Measurements from ENCODE around the gene NRN1.
A peak's percentile ranks its signal among the peaks of the same experiment; 100 is the strongest.
"Not testable (repeated sequence)": the region's sequence is repeated elsewhere in the genome, so short reads cannot be mapped to it uniquely, and the experiment has no call there.

NRN1 gene

GRCh38 chr6:6033858-6034257, 27.1 kb upstream of the NRN1 start:
- Mint-ChIP-seq H3K36me3 (ENCODE audit: low read depth) (no peaks in the 10 kb centered on the region), H3K4me1 (no peaks in the 10 kb centered on the region), H3K4me3 (no peak overlapping the region), H3K27me3 (ENCODE audit: low read depth, poor library complexity) (peaks cover 24% of the 10 kb centered on the region), H3K27ac (no peak overlapping the region), H3K9me3 (no peaks in the 10 kb centered on the region)
- DNase-seq: no peak
- TF ChIP-seq, protein P1, sequence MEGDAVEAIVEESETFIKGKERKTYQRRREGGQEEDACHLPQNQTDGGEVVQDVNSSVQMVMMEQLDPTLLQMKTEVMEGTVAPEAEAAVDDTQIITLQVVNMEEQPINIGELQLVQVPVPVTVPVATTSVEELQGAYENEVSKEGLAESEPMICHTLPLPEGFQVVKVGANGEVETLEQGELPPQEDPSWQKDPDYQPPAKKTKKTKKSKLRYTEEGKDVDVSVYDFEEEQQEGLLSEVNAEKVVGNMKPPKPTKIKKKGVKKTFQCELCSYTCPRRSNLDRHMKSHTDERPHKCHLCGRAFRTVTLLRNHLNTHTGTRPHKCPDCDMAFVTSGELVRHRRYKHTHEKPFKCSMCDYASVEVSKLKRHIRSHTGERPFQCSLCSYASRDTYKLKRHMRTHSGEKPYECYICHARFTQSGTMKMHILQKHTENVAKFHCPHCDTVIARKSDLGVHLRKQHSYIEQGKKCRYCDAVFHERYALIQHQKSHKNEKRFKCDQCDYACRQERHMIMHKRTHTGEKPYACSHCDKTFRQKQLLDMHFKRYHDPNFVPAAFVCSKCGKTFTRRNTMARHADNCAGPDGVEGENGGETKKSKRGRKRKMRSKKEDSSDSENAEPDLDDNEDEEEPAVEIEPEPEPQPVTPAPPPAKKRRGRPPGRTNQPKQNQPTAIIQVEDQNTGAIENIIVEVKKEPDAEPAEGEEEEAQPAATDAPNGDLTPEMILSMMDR (IDR thresholded peaks at IDR 0.05): no peak

DNA sequence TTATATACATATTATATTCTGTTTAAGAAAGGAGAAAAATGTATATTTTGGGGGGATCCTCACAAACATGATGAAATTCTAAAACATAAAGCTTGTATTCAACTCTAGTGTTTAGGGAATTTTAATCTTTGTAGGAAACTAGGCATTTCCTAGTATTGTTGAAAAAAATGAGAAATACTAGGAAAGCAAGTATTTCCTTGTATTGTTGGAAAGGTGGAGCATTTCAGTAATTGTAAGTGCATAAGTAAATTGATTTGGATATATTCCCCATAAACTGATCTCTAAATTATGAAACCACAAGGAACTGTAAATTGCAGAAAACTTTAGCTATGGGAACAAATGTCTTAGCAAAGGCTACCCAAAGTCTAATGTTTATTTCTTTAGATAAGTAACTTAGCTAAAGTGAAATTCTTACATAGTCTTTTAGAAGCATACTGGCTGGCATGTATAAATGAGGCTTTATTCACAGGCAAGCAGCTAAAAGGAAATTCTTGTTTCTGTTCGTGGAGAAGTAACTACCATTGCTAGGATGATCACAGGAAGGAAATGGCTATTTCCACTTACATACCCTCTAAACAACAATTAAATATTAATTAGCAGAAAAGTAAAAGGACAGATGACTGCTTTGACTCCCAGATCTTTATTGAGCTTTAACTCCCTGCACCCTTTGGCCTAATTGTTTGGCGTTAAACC, 19.9 kb upstream of the NRN1 start:
- Mint-ChIP-seq H3K4me1 (no peaks in the 10 kb centered on the region), H3K9me3 (no peaks in the 10 kb centered on the region), H3K4me3 (no peak overlapping the region), H3K27me3 (ENCODE audit: low read depth, poor library complexity) (peaks cover 29% of the 10 kb centered on the region), H3K36me3 (ENCODE audit: low read depth) (no peaks in the 10 kb centered on the region), H3K27ac (no peak overlapping the region)
- TF ChIP-seq, protein P1 (IDR thresholded peaks at IDR 0.05): no peak
- DNase-seq: no peak

DNA sequence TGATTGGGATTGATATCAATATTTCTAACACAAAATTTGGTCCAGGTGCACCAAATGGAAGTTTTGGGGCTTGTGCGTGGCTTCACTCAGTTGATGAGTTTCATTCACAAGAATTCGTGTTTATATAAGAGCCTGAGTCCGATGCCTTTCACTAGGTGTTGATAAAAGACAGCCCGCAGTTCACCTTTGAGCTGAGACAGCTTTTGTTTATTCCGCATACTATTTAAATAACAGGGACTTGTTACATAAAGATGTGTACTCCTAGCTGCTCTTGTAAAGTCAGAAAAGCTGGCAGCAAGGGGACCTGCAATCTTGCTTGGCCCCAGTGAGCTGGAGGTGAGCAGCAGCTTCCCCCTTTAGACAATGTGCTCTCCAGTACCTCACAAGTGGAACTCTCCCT, 19.0 kb upstream of the NRN1 start:
- Mint-ChIP-seq H3K27ac (no peak overlapping the region), H3K4me1 (no peaks in the 10 kb centered on the region), H3K36me3 (ENCODE audit: low read depth) (no peaks in the 10 kb centered on the region), H3K4me3 (no peak overlapping the region), H3K9me3 (no peaks in the 10 kb centered on the region), H3K27me3 (ENCODE audit: low read depth, poor library complexity) (peaks cover 30% of the 10 kb centered on the region)
- DNase-seq: no peak
- TF ChIP-seq, protein P1 (IDR thresholded peaks at IDR 0.05): no peak

- Mint-ChIP-seq H3K27me3 (ENCODE audit: low read depth, poor library complexity) (peaks cover 30% of the 10 kb centered on the region), H3K4me1 (no peaks in the 10 kb centered on the region), H3K36me3 (ENCODE audit: low read depth) (no peaks in the 10 kb centered on the region), H3K4me3 (no peak overlapping the region), H3K27ac (no peak overlapping the region), H3K9me3 (no peaks in the 10 kb centered on the region)
- DNase-seq: no peak
- TF ChIP-seq, protein P1 (IDR thresholded peaks at IDR 0.05): no peak
These were observed 17.5 kb upstream of the NRN1 start for GRCh38 chr6:6024220-6024619.

DNA sequence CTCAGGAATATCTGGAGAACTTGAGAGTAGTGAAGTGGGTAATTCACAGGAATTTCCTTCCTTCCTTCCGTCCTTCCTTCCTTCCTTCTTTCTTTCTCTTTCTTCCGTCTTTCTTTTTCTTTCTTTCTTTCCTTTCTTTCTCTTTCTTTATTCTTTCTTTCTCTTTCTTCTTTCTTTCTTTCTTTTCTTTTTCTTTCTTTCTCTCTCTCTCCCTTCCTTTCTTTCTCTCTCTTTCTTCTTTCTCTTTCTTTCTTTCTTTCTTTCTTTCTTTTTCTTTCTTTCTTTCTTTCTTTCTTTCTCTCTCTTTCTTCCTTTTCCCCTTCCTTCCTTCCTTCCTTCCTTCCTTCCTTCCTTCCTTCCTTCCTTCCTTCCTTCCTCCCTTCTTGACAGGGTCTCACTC, 16.1 kb upstream of the NRN1 start:
- not testable (repeated sequence) for DNase-seq; H3K36me3 Mint-ChIP-seq (ENCODE audit: low read depth); H3K27ac Mint-ChIP-seq; H3K9me3 Mint-ChIP-seq; H3K4me3 Mint-ChIP-seq; H3K4me1 Mint-ChIP-seq
- H3K27me3 Mint-ChIP-seq (ENCODE audit: low read depth, poor library complexity): peaks cover 39% of the 10 kb centered on the region

GRCh38 chr6:6008648-6009421, 2.1 kb upstream of the NRN1 start:
- peaks cover 45% of the 10 kb centered on the region for H3K4me1 Mint-ChIP-seq
- peak overlapping the region; percentile 82 for H3K4me3 Mint-ChIP-seq
- no peak overlapping the region for H3K27ac Mint-ChIP-seq
- no peaks in the 10 kb centered on the region for H3K36me3 Mint-ChIP-seq (ENCODE audit: low read depth)
- TF ChIP-seq, protein P1 (IDR thresholded peaks at IDR 0.05): no peak
- peak; percentile 88 for DNase-seq
- peaks cover 72% of the 10 kb centered on the region for H3K27me3 Mint-ChIP-seq (ENCODE audit: low read depth, poor library complexity)
- no peaks in the 10 kb centered on the region for H3K9me3 Mint-ChIP-seq
